ENCODE results near the gene CAMK2D.

DNA sequence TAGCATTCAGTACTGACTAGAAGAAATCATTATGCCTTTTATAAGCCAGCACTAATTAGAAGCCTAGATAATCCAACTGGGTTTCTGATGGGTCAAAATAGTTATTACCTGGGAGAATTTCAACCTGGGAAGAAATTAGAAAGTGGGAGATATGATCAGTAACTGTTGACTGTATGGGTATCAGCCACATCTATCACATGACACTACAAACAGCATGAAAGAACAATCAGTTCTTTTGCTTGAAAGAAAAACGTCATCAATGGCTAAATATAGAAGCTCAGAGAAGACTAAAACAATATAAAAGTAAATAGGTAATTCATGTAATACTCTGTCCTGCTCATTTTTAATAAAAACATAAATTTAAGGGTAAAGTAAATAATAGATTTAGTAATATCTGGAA is 145.1 kb downstream of the CAMK2D start:
- no peak for TF ChIP-seq POLR2A (IDR thresholded peaks at IDR 0.05; ENCODE audit: low read depth, low read length)
- no peak for TF ChIP-seq POLR2AphosphoS5 (IDR thresholded peaks at IDR 0.05; ENCODE audit: low read depth, low read length)
- TF ChIP-seq TAF1 (IDR thresholded peaks at IDR 0.05; ENCODE audit: low read depth, low read length): no peak
- TF ChIP-seq POU2F2 (IDR thresholded peaks at IDR 0.05; ENCODE audit: low read depth, low read length): no peak
- TF ChIP-seq SPI1 (IDR thresholded peaks at IDR 0.05; ENCODE audit: low read depth, low read length): no peak
